Measurements from ENCODE around the gene KLHL15.

GRCh38 chrX:23945206-23945605 lies 81.8 kb downstream of the KLHL15 start:
- no peak for TF ChIP-seq CTCF (IDR thresholded peaks at IDR 0.05)
- no peak for TF ChIP-seq RAD21 (IDR thresholded peaks at IDR 0.05; ENCODE audit: low read length)
- TF ChIP-seq REST (IDR thresholded peaks at IDR 0.05; ENCODE audit: low read depth, low read length): no peak
- TF ChIP-seq MAX (IDR thresholded peaks at IDR 0.05; ENCODE audit: low read depth): no peak
- TF ChIP-seq EP300 (IDR thresholded peaks at IDR 0.05; ENCODE audit: borderline replicate concordance in 1 of 2, low read depth in 1 of 2, low read length in 1 of 2): no peak
